B cell (primary cell): ENCODE measurements around the gene KLRD1.

ENCODE experiments used
- EZH2 ChIP-seq: IDR thresholded peaks from 2 replicates; pipeline ENCODE4 v1.6.1; 2012; ENCODE audit warnings: borderline replicate concordance, low read depth, mild to moderate bottlenecking, moderate library complexity, low read length; ENCODE audit not compliant: insufficient read depth, poor library complexity, severe bottlenecking
- TF ChIP-seq, protein P1 (sequence below): fragments of 200-600 bp; IDR thresholded peaks from one replicate; pipeline ENCODE4 v1.8.0; 2022; ENCODE audit warnings: antibody characterized with exemption, mild to moderate bottlenecking

DNA sequence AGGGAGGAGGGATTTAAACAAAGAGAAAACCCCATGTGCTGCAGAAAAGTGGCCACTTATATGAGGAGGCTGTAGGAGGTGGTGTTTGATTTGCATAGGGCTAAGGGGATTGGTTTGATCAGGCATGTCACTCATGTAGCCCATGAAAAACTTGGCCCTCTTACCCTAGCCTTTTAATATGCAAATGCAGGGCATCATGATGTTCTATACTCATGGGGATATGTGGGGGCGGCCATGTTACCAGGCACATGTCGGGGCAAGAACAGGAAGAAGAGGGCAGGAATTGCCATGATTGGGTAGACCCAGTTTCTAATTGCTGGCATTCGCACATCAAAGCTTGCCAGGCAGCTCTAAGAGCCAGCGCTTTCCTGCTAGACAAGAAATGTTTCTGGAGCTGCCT lies 53.4 kb downstream of the KLRD1 start:
- TF ChIP-seq, protein P1, sequence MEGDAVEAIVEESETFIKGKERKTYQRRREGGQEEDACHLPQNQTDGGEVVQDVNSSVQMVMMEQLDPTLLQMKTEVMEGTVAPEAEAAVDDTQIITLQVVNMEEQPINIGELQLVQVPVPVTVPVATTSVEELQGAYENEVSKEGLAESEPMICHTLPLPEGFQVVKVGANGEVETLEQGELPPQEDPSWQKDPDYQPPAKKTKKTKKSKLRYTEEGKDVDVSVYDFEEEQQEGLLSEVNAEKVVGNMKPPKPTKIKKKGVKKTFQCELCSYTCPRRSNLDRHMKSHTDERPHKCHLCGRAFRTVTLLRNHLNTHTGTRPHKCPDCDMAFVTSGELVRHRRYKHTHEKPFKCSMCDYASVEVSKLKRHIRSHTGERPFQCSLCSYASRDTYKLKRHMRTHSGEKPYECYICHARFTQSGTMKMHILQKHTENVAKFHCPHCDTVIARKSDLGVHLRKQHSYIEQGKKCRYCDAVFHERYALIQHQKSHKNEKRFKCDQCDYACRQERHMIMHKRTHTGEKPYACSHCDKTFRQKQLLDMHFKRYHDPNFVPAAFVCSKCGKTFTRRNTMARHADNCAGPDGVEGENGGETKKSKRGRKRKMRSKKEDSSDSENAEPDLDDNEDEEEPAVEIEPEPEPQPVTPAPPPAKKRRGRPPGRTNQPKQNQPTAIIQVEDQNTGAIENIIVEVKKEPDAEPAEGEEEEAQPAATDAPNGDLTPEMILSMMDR, result no peak
- TF ChIP-seq EZH2, result no peak
